ENCODE results near the gene TEKT3.

- no peak for TF ChIP-seq CTCF (IDR thresholded peaks at IDR 0.05; ENCODE audit: extremely low read depth in 1 of 2, insufficient read depth in 1 of 2, low read depth in 1 of 2, low read length in 2 of 2)
- TF ChIP-seq EZH2 (IDR thresholded peaks at IDR 0.05; ENCODE audit: borderline replicate concordance, low read depth, low read length, severe bottlenecking): no peak
Measured at GRCh38 chr17:15269780-15270089, 71.7 kb downstream of the TEKT3 start.
